OCI-LY3 (cell line): ENCODE data around the gene FRMD4B.

Experiments used
- H2AFZ ChIP-seq: fragments of 200-600, 300-600 bp; shearing (Covaris generic); 2 replicates; pipeline ENCODE4 v1.6.0; 2014; ENCODE audit warnings: antibody characterized with exemption, low read depth, low read length
- H3K27ac ChIP-seq: fragments of 200-600, 300-600 bp; sonication (generic); 2 replicates; pipeline ENCODE4 v1.5.1; 2014; ENCODE audit warnings: mild to moderate bottlenecking, low read length, moderate library complexity, mixed read lengths
- H3K27me3 ChIP-seq: fragments of 200-600, 300-600 bp; sonication (generic); 2 replicates; pipeline ENCODE4 v1.6.1; 2014; ENCODE audit warnings: low read depth, low read length, mixed read lengths
- H3K36me3 ChIP-seq: fragments of 200-600, 300-600 bp; sonication (generic); replicated peaks from 2 replicates; pipeline ENCODE3; 2014; ENCODE audit warnings: low read depth, low read length, mixed read lengths
- H3K4me1 ChIP-seq: fragments of 300-600, 200-600 bp; sonication (generic); 2 replicates; pipeline ENCODE4 v1.6.1; 2014; ENCODE audit warnings: low read length, mixed read lengths
- H3K4me2 ChIP-seq: fragments of 200-600, 300-600 bp; sonication (generic); 2 replicates; pipeline ENCODE4 v1.6.1; 2014; ENCODE audit warnings: low read length, mixed read lengths
- H3K4me3 ChIP-seq: fragments of 300-600, 200-600 bp; sonication (generic); 2 replicates; pipeline ENCODE4 v1.5.1; 2014; ENCODE audit warnings: antibody characterized with exemption, mild to moderate bottlenecking, low read length, moderate library complexity
- H3K79me2 ChIP-seq: fragments of 300-600, 200-600 bp; shearing (Covaris generic); 2 replicates; pipeline ENCODE4 v1.6.1; 2014; ENCODE audit warnings: mild to moderate bottlenecking, low read length, mixed read lengths
- H3K9ac ChIP-seq: fragments of 300-600, 200-600 bp; shearing (Covaris generic); 2 replicates; pipeline ENCODE4 v1.6.0; 2014; ENCODE audit warnings: mild to moderate bottlenecking, low read length, moderate library complexity
- H3K9me3 ChIP-seq: fragments of 200-600, 300-600 bp; shearing (Covaris generic); 2 replicates; pipeline ENCODE4 v1.6.1; 2014; ENCODE audit warnings: low read length, mixed read lengths; ENCODE audit not compliant: insufficient read depth
- H4K20me1 ChIP-seq: fragments of 200-600, 300-600 bp; sonication (generic); 2 replicates; pipeline ENCODE4 v1.6.1; 2016; ENCODE audit warnings: low read length, mixed read lengths; ENCODE audit not compliant: insufficient read depth
- EZH2phosphoT487 ChIP-seq: fragments of 200-600 bp; shearing (Covaris generic); IDR thresholded peaks from 2 replicates; pipeline ENCODE4 v1.6.1; 2018; ENCODE audit warnings: antibody characterized with exemption, mixed run types, low read depth
- TF ChIP-seq, protein P1 (sequence below): fragments of 200-600, 300-600 bp; sonication (generic); IDR thresholded peaks from 2 replicates; pipeline ENCODE4 v1.5.1; 2014; ENCODE audit warnings: antibody characterized with exemption, low read length, low read depth

Gene FRMD4B

GRCh38 chr3:69426967-69427304 is 41.0 kb upstream of the FRMD4B start:
- Histone ChIP-seq H3K4me2 (no peak overlapping the region), H3K27me3 (peaks cover 18% of the 10 kb centered on the region), H2AFZ (no peak overlapping the region), H3K9ac (no peak overlapping the region), H4K20me1 (no peaks in the 10 kb centered on the region), H3K27ac (no peak overlapping the region), H3K4me3 (no peak overlapping the region), H3K9me3 (no peaks in the 10 kb centered on the region), H3K36me3 (no peaks in the 10 kb centered on the region), H3K4me1 (no peaks in the 10 kb centered on the region), H3K79me2 (no peaks in the 10 kb centered on the region)
- TF ChIP-seq, protein P1, sequence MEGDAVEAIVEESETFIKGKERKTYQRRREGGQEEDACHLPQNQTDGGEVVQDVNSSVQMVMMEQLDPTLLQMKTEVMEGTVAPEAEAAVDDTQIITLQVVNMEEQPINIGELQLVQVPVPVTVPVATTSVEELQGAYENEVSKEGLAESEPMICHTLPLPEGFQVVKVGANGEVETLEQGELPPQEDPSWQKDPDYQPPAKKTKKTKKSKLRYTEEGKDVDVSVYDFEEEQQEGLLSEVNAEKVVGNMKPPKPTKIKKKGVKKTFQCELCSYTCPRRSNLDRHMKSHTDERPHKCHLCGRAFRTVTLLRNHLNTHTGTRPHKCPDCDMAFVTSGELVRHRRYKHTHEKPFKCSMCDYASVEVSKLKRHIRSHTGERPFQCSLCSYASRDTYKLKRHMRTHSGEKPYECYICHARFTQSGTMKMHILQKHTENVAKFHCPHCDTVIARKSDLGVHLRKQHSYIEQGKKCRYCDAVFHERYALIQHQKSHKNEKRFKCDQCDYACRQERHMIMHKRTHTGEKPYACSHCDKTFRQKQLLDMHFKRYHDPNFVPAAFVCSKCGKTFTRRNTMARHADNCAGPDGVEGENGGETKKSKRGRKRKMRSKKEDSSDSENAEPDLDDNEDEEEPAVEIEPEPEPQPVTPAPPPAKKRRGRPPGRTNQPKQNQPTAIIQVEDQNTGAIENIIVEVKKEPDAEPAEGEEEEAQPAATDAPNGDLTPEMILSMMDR: no peak
- TF ChIP-seq EZH2phosphoT487: no peak

GRCh38 chr3:69426291-69426966 is 40.5 kb upstream of the FRMD4B start:
- Histone ChIP-seq H3K9ac (no peak overlapping the region), H3K9me3 (no peaks in the 10 kb centered on the region), H2AFZ (no peak overlapping the region), H3K27me3 (peaks cover 14% of the 10 kb centered on the region), H3K36me3 (no peaks in the 10 kb centered on the region), H4K20me1 (no peaks in the 10 kb centered on the region), H3K4me2 (no peak overlapping the region), H3K79me2 (no peaks in the 10 kb centered on the region), H3K4me1 (no peaks in the 10 kb centered on the region), H3K4me3 (no peak overlapping the region), H3K27ac (no peak overlapping the region)
- TF ChIP-seq, protein P1: no peak
- no peak for TF ChIP-seq EZH2phosphoT487

- Histone ChIP-seq H3K9ac (no peak overlapping the region), H4K20me1 (no peaks in the 10 kb centered on the region), H2AFZ (peak overlapping the region; percentile 32; the same call in 1 of the 2 replicates), H3K4me1 (no peaks in the 10 kb centered on the region), H3K36me3 (no peaks in the 10 kb centered on the region), H3K9me3 (no peaks in the 10 kb centered on the region), H3K79me2 (no peaks in the 10 kb centered on the region), H3K27ac (no peak overlapping the region), H3K4me2 (peak overlapping the region; percentile 48), H3K4me3 (peak overlapping the region; percentile 25; the same call in 1 of the 2 replicates), H3K27me3 (peaks cover 7% of the 10 kb centered on the region)
- TF ChIP-seq, protein P1: peak; percentile 72
- TF ChIP-seq EZH2phosphoT487: no peak
These were observed 39.4 kb upstream of the FRMD4B start for GRCh38 chr3:69425249-69425648.

GRCh38 chr3:69423463-69424155 is 37.7 kb upstream of the FRMD4B start:
- no peak for TF ChIP-seq EZH2phosphoT487
- TF ChIP-seq, protein P1: no peak
- H3K9ac ChIP-seq: no peak overlapping the region
- no peaks in the 10 kb centered on the region for H3K9me3 ChIP-seq
- 0 out of 2 replicates have a peak, but pooled peaks cover 6% of the 10 kb centered on the region for H3K27me3 ChIP-seq
- no peaks in the 10 kb centered on the region for H3K4me1 ChIP-seq
- H4K20me1 ChIP-seq: no peaks in the 10 kb centered on the region
- H3K79me2 ChIP-seq: no peaks in the 10 kb centered on the region
- no peak overlapping the region for H3K27ac ChIP-seq
- no peak overlapping the region for H3K4me3 ChIP-seq
- H2AFZ ChIP-seq: no peak overlapping the region
- no peak overlapping the region for H3K4me2 ChIP-seq
- no peaks in the 10 kb centered on the region for H3K36me3 ChIP-seq
